Left ventricle myocardium inferior (tissue), 1 donor: ENCODE measurements around the gene CPA4. TPM values are rescaled to one million over a fixed set of nuclear protein-coding genes. Genes with fewer than 3 reads are reported as not detected.

ENCODE experiments used
- DNase-seq: peaks from one replicate; pipeline ENCODE4 v3.0.0-alpha.2; 2020
- H3K27ac ChIP-seq: fragments of 200-600 bp; replicated peaks from 2 replicates; pipeline ENCODE4 v1.8.0; 2021
- H3K27me3 ChIP-seq: fragments of 200-600 bp; 2 replicates; pipeline ENCODE4 v1.8.0; 2021; ENCODE audit warnings: low read depth
- H3K36me3 ChIP-seq: fragments of 200-600 bp; 2 replicates; pipeline ENCODE4 v1.8.0; 2021
- H3K4me1 ChIP-seq: fragments of 200-600 bp; 2 replicates; pipeline ENCODE4 v1.8.0; 2021
- H3K4me3 ChIP-seq: fragments of 200-600 bp; 2 replicates; pipeline ENCODE4 v1.8.0; 2021; ENCODE audit warnings: mild to moderate bottlenecking, moderate library complexity
- H3K9me3 ChIP-seq: fragments of 200-600 bp; replicated peaks from 2 replicates; pipeline ENCODE4 v1.8.0; 2021
- intact Hi-C: fragments of 100-400 bp; cut with micrococcal nuclease; formaldehyde crosslinking; loops from one replicate; pipeline ENCODE4 v1.11.0; 2022
- total RNA-seq: library from RNA; stranded (reverse); fragmentation: NEBNext Ultra II Directional; extraction: Animal tissue kit (Norgen Biotek cat#: 25700); gene quantifications from one replicate; pipeline ENCODE4 v1.2.1, GENCODE V29; 2021
- TF ChIP-seq, protein P1 (sequence below): fragments of 200-600 bp; IDR thresholded peaks from 2 replicates; pipeline ENCODE4 v1.8.0; 2021; ENCODE audit warnings: antibody characterized with exemption, mild to moderate bottlenecking, borderline replicate concordance
- donor health status: DM: no; HTN: yes; CAD: no; lungs with severe emphysema.

Gene CPA4
- total RNA-seq, 1 donor from 2014 or later = not detected

- Histone ChIP-seq H3K27me3 (peaks cover 63% of the 10 kb centered on the region), H3K4me1 (peaks cover 17% of the 10 kb centered on the region), H3K27ac (peak overlapping the region; percentile 69), H3K9me3 (no peaks in the 10 kb centered on the region), H3K4me3 (peak overlapping the region; percentile 45), H3K36me3 (no peaks in the 10 kb centered on the region)
- DNase-seq = no peak
- TF ChIP-seq, protein P1, sequence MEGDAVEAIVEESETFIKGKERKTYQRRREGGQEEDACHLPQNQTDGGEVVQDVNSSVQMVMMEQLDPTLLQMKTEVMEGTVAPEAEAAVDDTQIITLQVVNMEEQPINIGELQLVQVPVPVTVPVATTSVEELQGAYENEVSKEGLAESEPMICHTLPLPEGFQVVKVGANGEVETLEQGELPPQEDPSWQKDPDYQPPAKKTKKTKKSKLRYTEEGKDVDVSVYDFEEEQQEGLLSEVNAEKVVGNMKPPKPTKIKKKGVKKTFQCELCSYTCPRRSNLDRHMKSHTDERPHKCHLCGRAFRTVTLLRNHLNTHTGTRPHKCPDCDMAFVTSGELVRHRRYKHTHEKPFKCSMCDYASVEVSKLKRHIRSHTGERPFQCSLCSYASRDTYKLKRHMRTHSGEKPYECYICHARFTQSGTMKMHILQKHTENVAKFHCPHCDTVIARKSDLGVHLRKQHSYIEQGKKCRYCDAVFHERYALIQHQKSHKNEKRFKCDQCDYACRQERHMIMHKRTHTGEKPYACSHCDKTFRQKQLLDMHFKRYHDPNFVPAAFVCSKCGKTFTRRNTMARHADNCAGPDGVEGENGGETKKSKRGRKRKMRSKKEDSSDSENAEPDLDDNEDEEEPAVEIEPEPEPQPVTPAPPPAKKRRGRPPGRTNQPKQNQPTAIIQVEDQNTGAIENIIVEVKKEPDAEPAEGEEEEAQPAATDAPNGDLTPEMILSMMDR = no peak
- intact Hi-C loops = no loop called here
Measured at GRCh38 chr7:130273081-130273932, 19.7 kb upstream of the CPA4 start.

GRCh38 chr7:130273933-130274255, 19.1 kb upstream of the CPA4 start:
- TF ChIP-seq, protein P1 = peak; percentile 26
- H3K27me3 ChIP-seq = peaks cover 57% of the 10 kb centered on the region
- H3K4me1 ChIP-seq = peaks cover 20% of the 10 kb centered on the region
- intact Hi-C loops = no loop called here
- DNase-seq = no peak
- H3K9me3 ChIP-seq = no peaks in the 10 kb centered on the region
- H3K36me3 ChIP-seq = no peaks in the 10 kb centered on the region
- peak overlapping the region; percentile 69 for H3K27ac ChIP-seq
- H3K4me3 ChIP-seq = peak overlapping the region; percentile 45

DNA sequence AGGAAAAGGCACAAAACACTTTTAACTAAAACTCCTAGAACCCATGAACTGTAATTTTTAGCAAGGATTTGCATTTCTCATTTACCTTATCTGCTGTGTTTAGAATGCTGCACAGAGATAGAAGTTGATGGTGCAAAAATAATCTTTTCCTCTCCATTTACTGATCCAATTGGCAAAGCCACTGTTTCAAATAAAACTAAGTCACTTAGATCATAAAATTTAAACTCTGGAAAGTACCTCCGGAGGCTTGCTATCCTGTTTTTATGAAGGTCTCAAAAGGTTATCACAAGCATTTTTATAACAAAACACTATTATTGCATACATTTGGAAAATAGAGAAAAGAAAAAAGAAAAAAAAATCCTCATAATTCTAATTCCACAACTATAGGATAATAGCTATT, 18.7 kb upstream of the CPA4 start:
- TF ChIP-seq, protein P1 = no peak
- Histone ChIP-seq H3K4me1 (peaks cover 20% of the 10 kb centered on the region), H3K4me3 (no peak overlapping the region), H3K36me3 (no peaks in the 10 kb centered on the region), H3K27ac (peak overlapping the region; percentile 69), H3K9me3 (no peaks in the 10 kb centered on the region), H3K27me3 (peaks cover 57% of the 10 kb centered on the region)
- intact Hi-C loops = no loop called here
- DNase-seq = no peak

- no peak for DNase-seq
- Histone ChIP-seq H3K27me3 (peaks cover 57% of the 10 kb centered on the region), H3K9me3 (no peaks in the 10 kb centered on the region), H3K4me3 (no peak overlapping the region), H3K4me1 (peaks cover 20% of the 10 kb centered on the region), H3K36me3 (no peaks in the 10 kb centered on the region), H3K27ac (no peak overlapping the region)
- intact Hi-C loops = no loop called here
- TF ChIP-seq, protein P1 = no peak
Measured at GRCh38 chr7:130274983-130275591, 17.9 kb upstream of the CPA4 start.

- intact Hi-C loops = no loop called here
- H3K27ac ChIP-seq = no peak overlapping the region
- no peaks in the 10 kb centered on the region for H3K36me3 ChIP-seq
- H3K4me3 ChIP-seq = no peak overlapping the region
- H3K9me3 ChIP-seq = no peaks in the 10 kb centered on the region
- H3K27me3 ChIP-seq = peaks cover 57% of the 10 kb centered on the region
- TF ChIP-seq, protein P1 = no peak
- DNase-seq = no peak
- H3K4me1 ChIP-seq = peaks cover 20% of the 10 kb centered on the region
Measured at GRCh38 chr7:130275826-130276297, 17.1 kb upstream of the CPA4 start.
